HG03460 (cell line): ENCODE results near the gene SERPINE3.

Source experiments
- ATAC-seq: cut with Tn5 transposase; IDR thresholded peaks from one replicate; pipeline ENCODE4 v1.9.1; 2021; ENCODE audit not compliant: unreplicated experiment

SERPINE3 gene

GRCh38 chr13:51339354-51339753 lies at the start of gene SERPINE3:
Gene SERPINE3, plus strand, starts transcription at chr13:51339691. Its CDS starts 1,401 bp downstream, at chr13:51341092.
- ATAC-seq, result no peak

DNA sequence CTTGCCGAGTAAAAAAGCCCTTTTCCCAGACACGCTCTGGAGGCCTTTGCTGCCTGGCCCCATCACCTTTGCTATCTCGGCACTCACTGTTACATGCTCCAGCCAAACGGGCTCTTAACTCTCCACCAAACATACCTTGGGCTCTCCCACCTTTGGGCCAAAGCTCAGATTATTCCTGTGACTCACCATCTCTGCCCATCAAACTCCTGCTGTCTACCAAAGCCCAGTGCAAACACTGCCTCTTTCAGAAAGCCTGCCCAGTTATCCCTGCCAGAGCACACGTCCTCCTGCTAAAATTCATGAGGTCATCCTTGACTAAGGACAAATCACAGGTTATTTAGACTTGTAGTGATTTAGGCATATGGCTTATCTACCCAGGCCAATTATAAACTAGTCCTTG lies 48.1 kb upstream of the SERPINE3 start:
- no peak for ATAC-seq

DNA sequence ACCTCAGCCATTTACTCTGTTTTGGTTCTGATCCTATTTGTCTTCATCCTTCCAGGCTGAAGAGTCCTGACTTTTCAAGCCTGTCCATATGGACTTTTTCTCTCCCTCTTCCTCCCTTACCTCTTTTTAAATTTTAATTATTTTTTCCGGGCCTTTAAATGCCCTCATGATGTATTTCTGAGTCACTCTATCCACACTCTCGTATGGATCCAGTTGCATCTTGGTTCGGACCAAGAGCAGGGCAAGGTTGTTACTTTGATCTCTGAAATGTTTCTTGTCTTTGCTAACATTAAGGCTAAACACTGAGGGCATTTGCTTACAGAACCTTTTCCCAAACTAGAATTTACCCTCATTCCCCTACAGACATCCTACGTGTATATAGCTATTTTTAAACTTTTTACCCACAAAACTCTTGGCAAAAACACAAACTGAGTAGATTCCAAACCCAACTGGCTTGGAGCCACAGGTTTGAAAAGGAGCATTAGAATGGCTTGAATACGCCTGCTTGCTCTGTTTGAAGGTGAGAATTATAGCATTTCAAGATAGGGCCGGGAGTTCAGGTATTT lies 47.4 kb upstream of the SERPINE3 start:
- ATAC-seq, result no peak

DNA sequence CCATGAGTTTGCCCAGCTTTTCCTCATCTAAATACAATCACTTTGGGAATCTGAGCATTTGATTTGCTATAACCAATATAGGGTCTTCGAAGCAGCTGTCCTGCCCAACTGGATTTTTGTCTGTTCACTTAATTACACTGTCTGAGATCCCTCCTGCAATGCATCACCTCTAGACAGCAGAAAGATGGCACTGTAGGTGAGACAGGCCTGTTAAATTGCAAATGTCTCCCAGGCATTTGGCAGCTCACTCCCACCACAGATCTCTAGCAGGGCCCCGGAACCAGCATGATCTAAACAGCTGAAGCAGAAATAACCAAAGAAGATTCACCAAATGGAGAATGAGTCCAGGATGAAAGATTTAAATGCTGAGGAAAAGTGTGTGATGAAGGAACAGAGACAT lies 41.9 kb upstream of the SERPINE3 start:
- ATAC-seq, result no peak

- no peak for ATAC-seq
These were observed 40.7 kb upstream of the SERPINE3 start for GRCh38 chr13:51298812-51299211.

DNA sequence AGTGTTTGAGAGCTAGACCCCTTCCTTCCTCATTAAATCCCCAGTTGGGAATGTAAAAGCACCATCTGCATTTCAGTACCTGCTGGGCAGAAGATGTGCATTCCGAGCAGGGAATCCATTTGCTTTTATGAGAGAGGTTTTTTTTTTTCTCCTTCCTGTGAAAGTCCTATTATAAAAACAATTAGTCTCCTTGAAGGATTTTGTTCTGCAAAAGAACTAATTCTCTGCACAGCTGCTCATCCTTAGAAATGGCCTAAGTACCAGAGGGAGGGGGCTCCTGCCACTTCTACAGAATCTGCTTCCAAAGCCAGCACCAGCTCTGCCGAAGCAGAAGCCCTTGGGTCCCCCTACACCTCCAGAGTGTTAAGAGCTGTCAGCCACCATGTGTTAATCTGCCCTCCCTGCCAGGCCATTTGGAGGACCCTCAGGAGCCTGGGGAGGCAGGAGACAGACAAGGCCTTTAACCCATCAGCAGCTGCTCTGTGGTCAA lies 36.4 kb upstream of the SERPINE3 start:
- no peak for ATAC-seq

DNA sequence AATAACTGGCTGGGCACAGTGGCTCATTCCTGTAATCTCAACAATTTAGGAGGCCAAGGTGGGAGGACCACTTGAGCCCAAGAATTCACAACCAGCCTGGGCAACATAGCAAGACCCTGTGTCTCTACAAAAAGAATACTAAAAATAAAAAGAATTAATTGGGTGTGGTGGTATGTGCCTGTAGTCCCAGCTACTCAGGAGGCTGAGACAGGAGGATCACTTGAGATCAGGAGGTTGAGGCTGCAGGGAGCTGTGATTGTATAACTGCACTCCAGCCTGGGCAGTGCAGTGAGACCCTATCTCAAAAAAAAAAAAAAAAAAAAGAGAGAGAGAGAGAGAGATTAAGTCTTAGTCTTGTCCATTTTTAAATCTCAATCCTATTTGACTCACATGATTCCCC lies 35.6 kb upstream of the SERPINE3 start:
- ATAC-seq, result no peak

DNA sequence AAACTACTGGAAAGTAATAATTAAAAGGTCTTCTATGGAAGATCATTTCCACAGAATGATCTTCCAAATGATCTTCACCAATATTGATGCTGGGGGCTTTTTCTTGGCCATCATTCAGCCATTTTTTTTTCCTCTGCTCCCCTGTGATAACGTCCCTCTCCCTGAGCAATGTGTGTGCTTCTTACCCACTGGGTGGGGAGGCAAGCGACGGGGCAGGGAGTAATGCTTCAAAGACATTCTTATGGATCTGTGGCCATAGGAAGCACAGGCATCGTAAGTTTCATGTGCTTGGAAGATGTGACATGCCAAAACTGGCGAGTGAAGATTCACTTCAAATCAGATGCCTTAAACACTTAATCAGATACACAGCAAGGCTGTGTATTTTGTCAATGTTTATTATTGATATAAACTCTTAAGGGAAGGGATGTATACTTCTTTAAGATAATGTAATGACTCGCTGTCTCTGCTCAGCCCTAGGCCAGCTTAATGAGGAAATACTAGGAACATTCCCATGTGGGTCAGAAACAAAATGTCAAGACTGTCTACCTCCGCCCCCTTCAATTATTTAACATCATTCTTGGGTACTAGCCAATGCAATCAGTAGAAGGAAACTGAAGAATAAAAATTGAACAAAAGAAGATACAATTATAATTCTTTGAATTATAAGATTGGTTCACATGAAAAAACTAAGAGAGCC lies 34.1 kb upstream of the SERPINE3 start:
- ATAC-seq, result no peak

- no peak for ATAC-seq
These were observed 30.7 kb upstream of the SERPINE3 start for GRCh38 chr13:51308781-51309180.

DNA sequence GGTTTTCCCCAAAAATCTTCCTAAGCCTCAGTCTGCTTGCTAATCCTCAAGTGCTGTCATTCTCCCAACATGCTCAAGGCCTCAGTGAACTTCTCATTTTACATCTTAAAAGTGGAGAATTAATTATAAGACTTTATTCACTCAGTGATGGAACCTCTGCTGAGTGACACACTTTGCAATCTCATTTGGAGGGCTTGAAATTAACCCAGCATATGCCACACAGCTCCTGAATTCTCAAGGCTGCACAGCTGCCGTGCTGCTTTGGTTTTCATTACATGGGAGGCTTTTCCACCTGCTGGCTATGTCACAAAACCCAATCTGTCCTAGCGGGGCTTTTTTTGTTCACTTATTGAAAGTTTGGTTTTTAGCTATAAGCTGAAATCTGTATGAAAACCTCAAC lies 28.3 kb upstream of the SERPINE3 start:
- no peak for ATAC-seq

GRCh38 chr13:51311957-51312520 lies 27.5 kb upstream of the SERPINE3 start:
- no peak for ATAC-seq

DNA sequence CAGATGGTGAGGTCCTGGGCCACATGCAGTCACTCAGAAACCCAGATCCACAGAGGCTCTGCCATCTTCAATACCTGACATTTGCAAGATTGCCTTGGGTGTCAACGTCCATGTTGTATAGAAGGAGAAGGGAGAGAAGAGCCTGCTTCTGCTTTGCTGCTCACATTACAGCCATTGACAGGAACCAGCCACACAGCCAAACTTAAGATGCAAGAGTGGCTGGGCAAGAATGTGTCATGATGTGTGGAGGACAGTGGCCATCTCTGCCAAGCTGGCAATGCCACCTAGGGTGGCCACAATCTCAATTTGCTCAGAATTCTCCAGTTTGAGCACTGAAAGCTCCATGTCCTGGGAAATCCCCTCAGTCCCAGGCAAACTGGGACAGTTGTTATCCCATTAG lies 25.9 kb upstream of the SERPINE3 start:
- ATAC-seq, result no peak

DNA sequence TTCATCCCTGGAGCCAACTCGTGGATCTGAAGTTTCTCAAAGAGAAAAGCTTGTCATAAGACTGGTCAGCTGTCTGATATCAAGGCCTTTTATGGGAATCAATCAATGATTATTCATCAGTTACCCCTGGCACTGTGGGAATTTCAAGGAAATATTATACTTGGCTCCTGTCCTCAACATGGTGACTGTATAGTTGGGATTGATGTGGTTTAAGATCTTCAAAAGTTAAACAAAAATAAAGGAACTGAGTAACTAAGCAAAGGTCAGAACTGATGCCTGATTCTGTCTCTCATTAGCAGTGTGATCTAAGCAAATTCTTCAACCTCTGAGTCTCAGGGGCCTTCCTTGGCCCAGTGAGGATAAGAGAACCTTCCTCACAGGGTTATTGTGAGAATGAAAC lies 22.2 kb upstream of the SERPINE3 start:
- ATAC-seq, result no peak

DNA sequence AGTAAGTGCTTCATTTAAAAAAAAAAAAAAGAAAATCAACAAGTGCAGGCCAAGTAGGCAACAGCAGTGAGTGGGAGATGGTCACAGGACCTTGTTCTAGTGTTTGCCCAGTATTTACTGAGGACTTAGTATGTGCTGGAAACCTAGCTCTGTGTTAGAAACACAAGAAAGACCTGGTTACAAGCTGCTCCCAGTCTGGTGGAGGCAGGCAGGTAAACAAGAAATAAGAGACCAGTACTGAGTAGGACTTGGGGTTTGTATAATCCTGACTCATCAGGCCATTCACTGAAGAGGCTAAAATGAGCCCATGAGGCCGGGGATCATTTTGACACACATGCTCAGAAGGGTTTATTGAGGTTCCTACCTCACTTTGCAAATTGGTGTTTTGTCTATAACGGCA lies 21.5 kb upstream of the SERPINE3 start:
- no peak for ATAC-seq

GRCh38 chr13:51318876-51319275 lies 20.6 kb upstream of the SERPINE3 start:
- ATAC-seq, result no peak

DNA sequence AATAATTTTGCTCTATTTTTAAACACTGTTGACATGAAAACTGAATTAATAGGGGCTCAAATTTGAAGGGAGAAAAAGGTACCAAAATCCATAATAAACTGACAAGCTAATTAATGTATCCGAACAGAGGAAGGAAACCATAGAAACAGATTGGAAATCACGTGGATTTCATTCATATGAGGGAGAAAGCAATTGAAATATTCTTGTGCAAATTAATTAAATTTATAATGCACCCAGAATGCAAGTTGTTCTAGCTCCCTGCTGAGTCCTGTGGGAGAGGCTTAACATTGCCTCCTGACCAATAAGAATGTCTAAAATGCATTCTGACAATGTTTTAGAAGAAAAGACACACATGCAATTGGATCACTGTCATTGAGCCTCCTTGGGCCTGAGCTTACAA lies 17.7 kb upstream of the SERPINE3 start:
- ATAC-seq, result no peak

- ATAC-seq, result no peak
These were observed 16.7 kb upstream of the SERPINE3 start for GRCh38 chr13:51322826-51323225.

- no peak for ATAC-seq
These were observed 15.5 kb upstream of the SERPINE3 start for GRCh38 chr13:51323824-51324511.

DNA sequence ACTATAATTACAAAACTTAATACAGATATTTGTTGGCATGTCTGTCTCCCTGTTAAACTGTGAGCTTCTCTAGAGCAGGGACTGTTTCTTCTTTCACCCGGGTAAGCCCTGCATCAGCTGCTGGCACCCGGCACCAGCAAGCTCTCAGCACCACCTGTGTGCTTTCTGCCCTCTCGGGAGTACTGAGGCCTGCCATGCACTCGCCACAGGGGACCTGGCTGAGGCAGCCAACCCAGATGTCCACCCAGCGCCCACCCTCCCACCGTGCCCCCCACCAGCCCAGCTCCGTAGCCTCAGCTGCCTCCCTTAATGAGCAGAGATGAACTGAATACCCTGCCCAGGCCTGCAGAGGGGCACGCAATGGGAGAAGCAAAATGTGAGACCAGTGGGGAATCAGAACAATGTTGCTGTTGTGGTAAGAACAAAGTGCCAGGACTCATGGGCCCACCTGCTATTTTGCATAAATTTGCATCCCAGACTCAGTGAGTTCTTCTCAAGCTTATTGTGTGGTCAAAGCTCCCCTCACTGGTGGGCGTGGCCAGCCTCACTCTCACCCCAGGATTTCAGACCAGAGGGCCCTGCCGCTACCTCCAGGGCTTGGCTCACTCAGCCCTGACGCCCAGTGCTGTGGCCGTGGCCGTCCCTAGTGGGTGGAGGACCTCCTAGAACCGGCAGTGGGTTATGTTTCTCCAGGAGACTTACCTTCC lies 14.6 kb upstream of the SERPINE3 start:
- ATAC-seq, result no peak

DNA sequence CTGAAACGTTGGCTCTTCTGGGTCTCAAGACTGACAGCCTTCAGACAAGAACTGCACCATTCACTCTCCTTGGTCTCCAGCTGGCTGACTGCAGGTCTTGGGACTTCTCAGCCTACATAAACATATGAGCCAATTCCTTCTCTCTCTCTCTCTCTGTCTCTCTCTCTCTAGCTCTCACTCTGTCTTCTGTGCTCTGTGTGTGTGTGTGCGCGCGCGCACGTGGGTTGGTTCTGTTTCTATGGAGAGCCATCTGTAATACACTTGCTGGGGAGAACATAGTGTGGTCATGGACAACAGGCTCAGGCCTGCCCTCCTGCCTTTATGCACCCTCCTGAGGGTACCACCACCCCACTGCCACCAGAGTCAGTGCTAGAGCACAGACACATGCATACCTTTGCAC lies 13.7 kb upstream of the SERPINE3 start:
- ATAC-seq, result no peak

GRCh38 chr13:51326777-51327176 lies 12.7 kb upstream of the SERPINE3 start:
- ATAC-seq, result no peak
